Body of pancreas (tissue), 4 donors: ENCODE data around the gene PACS1. TPM values are rescaled to one million over a fixed set of nuclear protein-coding genes. Genes with fewer than 3 reads are reported as not detected.

Source experiments
- ATAC-seq: fragments of 150-250 bp; one replicate; pipeline ENCODE4 v1.9.1; 2016
- DNase-seq, 4 donors: peaks; one replicate each; pipeline ENCODE4 v3.0.0-alpha.2; 2019
- H3K27ac ChIP-seq, 4 donors: fragments of 200-600 bp; sonication (generic); 1 replicate in 3 of 4; 2 replicates in 1 of 4; pipeline versions ENCODE4 v1.5.1 to v1.6.1; 2016 to 2019; ENCODE audit warnings: mild to moderate bottlenecking in 1 of 4, mixed read lengths in 1 of 4, moderate library complexity in 1 of 4
- H3K27me3 ChIP-seq, 2 donors: fragments of 200-600 bp; sonication (generic); one replicate each; pipeline ENCODE4 v1.6.0; 2016; ENCODE audit warnings: mild to moderate bottlenecking in 1 of 2
- H3K36me3 ChIP-seq, 2 donors: fragments of 200-600 bp; sonication (generic); replicated peaks in 1 of 2; 2 replicates each; pipeline ENCODE4 v1.5.1; 2016; ENCODE audit warnings: low read depth in 2 of 2; ENCODE audit not compliant: insufficient read depth in 1 of 2
- H3K4me1 ChIP-seq: fragments of 200-600 bp; sonication (generic); one replicate; pipeline ENCODE4 v1.6.0; 2016
- H3K4me3 ChIP-seq, 2 donors: fragments of 200-600 bp; sonication (generic); 1 replicate in 1 of 2; 2 replicates in 1 of 2; pipeline ENCODE4 v1.5.1; 2016 to 2019
- H3K9me3 ChIP-seq, 3 donors: fragments of 200-600 bp; sonication (generic); 1 replicate in 2 of 3; 2 replicates in 1 of 3; pipeline ENCODE4 v1.5.1; 2016
- CTCF ChIP-seq, 7 experiments: fragments of 450-650 bp in 4 of 7; fragments of 200-600 bp in 3 of 7; sonication (generic) in 3 of 7; IDR thresholded peaks; one replicate each; pipeline ENCODE4 v1.5.1; 2016 to 2019; ENCODE audit warnings: antibody characterized with exemption in 7 of 7
- POLR2A ChIP-seq, 3 donors: fragments of 450-650 bp; IDR thresholded peaks; one replicate each; pipeline ENCODE4 v1.6.1; 2016; ENCODE audit warnings: antibody characterized with exemption in 3 of 3, mild to moderate bottlenecking in 2 of 3
- WGBS, 2 donors: methylation state at CpG; one replicate each; pipeline ENCODE4 v1.1.5; 2017; 5-methylcytosine and 5-hydroxymethylcytosine counted together
- intact Hi-C: fragments of 100-400 bp; cut with DNase I; formaldehyde crosslinking; loops from one replicate; pipeline ENCODE4 v1.15.1; 2023
- total RNA-seq, 2 donors: library from RNA; depleted of rRNA; stranded (reverse); fragments of >200 nt; gene quantifications; one replicate each; pipeline ENCODE4 v1.1.0, GENCODE V29; 2016

The PACS1 gene
- total RNA-seq, 2 donors from 2014 or later = 17.5 to 19.7 TPM

GRCh38 chr11:66228521-66228920, 158.4 kb downstream of the PACS1 start:
- Histone ChIP-seq H3K36me3 (peaks cover 0 to 17% of the 10 kb centered on the region in 2 donors), H3K4me1 (peaks cover 10% of the 10 kb centered on the region), H3K27me3 (no peaks in the 10 kb centered on the region), H3K4me3 (no peak overlapping the region), H3K9me3 (no peaks in the 10 kb centered on the region), H3K27ac (peak overlapping the region; percentile 67 to 80 (median 72))
- peak; percentile 51 to 76 (median 66) for DNase-seq
- intact Hi-C loops = no loop called here
- no peak for TF ChIP-seq CTCF (IDR thresholded peaks at IDR 0.05)
- no peak for TF ChIP-seq POLR2A (IDR thresholded peaks at IDR 0.05)
- ATAC-seq = peak; percentile 90
- 68 to 77% methylated on average over 6 of the region's 6 CpGs for WGBS, 2 donors

DNA sequence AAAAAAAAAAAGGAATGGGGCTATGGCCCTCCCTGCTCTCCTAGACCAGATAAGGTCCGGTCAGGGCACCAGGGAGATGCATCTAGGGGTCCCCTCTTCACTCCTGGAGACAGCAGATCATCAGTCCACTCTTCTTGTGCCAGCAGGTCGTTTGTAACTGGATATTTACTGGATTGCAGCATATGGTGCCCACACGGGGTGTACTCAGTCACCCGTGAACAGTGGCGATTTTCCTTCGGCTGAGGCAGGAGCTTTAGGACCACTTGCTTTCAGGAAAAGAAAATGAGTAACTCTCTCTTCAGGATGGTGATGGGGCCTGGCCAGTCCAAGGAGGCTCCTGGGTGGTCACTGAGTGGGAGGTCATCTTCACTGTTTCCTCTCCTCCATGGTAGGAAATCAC, 160.1 kb downstream of the PACS1 start:
- H3K27ac ChIP-seq = no peak overlapping the region
- H3K36me3 ChIP-seq = peaks cover 0 to 27% of the 10 kb centered on the region in 2 donors

GRCh38 chr11:66230978-66231377, 160.9 kb downstream of the PACS1 start:
- peaks cover 0 to 33% of the 10 kb centered on the region in 2 donors for H3K36me3 ChIP-seq
- DNase-seq (no peak), ATAC-seq (no peak)
- intact Hi-C loops = no loop called here
- H3K4me3 ChIP-seq = no peak overlapping the region
- no peaks in the 10 kb centered on the region for H3K4me1 ChIP-seq
- no peaks in the 10 kb centered on the region for H3K27me3 ChIP-seq
- TF ChIP-seq CTCF (IDR thresholded peaks at IDR 0.05) = no peak
- TF ChIP-seq POLR2A (IDR thresholded peaks at IDR 0.05) = no peak
- 92 to 93% methylated on average over 14 of the region's 14 CpGs for WGBS, 2 donors
- H3K9me3 ChIP-seq = no peaks in the 10 kb centered on the region
- no peak overlapping the region for H3K27ac ChIP-seq

More for the DNA sequence above, 160.1 kb downstream of the PACS1 start:
- TF ChIP-seq CTCF (IDR thresholded peaks at IDR 0.05) = no peak
- no peak for TF ChIP-seq POLR2A (IDR thresholded peaks at IDR 0.05)
- intact Hi-C loops = no loop called here
- 83 to 86% methylated on average over 6 of the region's 6 CpGs for WGBS, 2 donors
- H3K4me1 ChIP-seq = peaks cover under 1% of the 10 kb centered on the region
- H3K9me3 ChIP-seq = no peaks in the 10 kb centered on the region
- ATAC-seq (no peak), DNase-seq (no peak)
- H3K27me3 ChIP-seq = no peaks in the 10 kb centered on the region
- no peak overlapping the region for H3K4me3 ChIP-seq

- 84 to 91% methylated on average over 7 of the region's 7 CpGs for WGBS, 2 donors
- ATAC-seq = no peak
- no peaks in the 10 kb centered on the region for H3K4me1 ChIP-seq
- TF ChIP-seq CTCF (IDR thresholded peaks at IDR 0.05) (no peak), POLR2A (IDR thresholded peaks at IDR 0.05) (no peak)
- peaks cover 0 to 35% of the 10 kb centered on the region in 2 donors for H3K36me3 ChIP-seq
- H3K27ac ChIP-seq = no peak overlapping the region
- no peaks in the 10 kb centered on the region for H3K9me3 ChIP-seq
- DNase-seq = no peak
- H3K4me3 ChIP-seq = no peak overlapping the region
- intact Hi-C loops = no loop called here
- no peaks in the 10 kb centered on the region for H3K27me3 ChIP-seq
Observed at GRCh38 chr11:66231561-66231960, 161.5 kb downstream of the PACS1 start.

DNA sequence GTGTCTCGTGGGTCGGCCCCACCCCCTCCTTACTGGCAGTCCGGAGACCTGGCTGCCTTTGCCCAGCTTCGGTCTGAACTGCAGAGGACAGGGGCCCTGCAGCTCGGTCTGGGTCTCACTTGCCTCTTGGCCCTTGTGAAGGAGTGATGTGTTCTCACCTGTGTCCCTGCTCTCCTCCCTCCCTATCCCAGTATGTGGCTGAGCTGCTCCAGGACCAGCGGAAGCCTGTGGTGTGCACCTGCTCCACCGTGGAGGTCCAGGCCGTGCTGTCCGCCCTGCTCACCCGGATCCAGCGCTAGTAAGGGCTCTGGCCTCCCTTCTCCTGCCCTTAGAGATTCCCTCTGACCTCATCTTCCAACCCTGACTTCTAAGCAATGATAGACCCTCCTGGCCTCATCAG, 162.7 kb downstream of the PACS1 start:
- Histone ChIP-seq H3K27me3 (no peaks in the 10 kb centered on the region), H3K4me1 (no peaks in the 10 kb centered on the region), H3K27ac (no peak overlapping the region), H3K36me3 (peaks cover 0 to 34% of the 10 kb centered on the region in 2 donors), H3K9me3 (no peaks in the 10 kb centered on the region), H3K4me3 (no peak overlapping the region)
- no peak for TF ChIP-seq CTCF (IDR thresholded peaks at IDR 0.05)
- no peak for TF ChIP-seq POLR2A (IDR thresholded peaks at IDR 0.05)
- intact Hi-C loops = no loop called here
- DNase-seq (no peak), ATAC-seq (no peak)
- WGBS, 2 donors = 88 to 95% methylated on average over 8 to 10 of the region's 11 CpGs
